NCI-H446 treated with DMSO at 0.1 percent for 48 hours (cell line): Measurements from ENCODE around the gene ZNF684.
A peak's percentile ranks its signal among the peaks of the same experiment; 100 is the strongest.
"Not testable (repeated sequence)": the region's sequence is repeated elsewhere in the genome, so short reads cannot be mapped to it uniquely, and the experiment has no call there.

Experiments
- DNase-seq: peaks from one replicate; lab custom pipeline; 2025; lab: John Stamatoyannopoulos, UW

The ZNF684 gene

GRCh38 chr1:40574805-40575204 is 43.4 kb downstream of the ZNF684 start:
- not testable (repeated sequence) for DNase-seq

GRCh38 chr1:40575336-40575735 is 43.9 kb downstream of the ZNF684 start:
- no peak for DNase-seq

DNA sequence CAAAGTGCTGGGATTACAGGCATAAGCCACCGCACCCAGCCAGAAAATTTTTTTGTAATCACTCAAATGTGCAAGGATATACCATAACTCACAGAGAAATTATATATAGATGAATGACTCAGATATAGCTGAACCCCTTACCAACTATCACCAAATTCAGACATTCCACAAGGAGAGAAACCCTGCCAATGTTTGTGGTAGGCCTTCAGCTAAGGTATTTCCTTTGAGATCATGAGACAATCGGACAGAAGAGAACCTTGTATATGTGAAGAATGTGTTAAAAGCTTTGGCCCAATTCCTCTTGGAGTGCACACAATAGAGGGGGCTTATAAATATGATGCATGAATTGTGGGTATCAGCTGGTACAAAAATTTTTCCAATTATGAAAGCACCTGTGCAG is 50.7 kb downstream of the ZNF684 start:
- no peak for DNase-seq

DNA sequence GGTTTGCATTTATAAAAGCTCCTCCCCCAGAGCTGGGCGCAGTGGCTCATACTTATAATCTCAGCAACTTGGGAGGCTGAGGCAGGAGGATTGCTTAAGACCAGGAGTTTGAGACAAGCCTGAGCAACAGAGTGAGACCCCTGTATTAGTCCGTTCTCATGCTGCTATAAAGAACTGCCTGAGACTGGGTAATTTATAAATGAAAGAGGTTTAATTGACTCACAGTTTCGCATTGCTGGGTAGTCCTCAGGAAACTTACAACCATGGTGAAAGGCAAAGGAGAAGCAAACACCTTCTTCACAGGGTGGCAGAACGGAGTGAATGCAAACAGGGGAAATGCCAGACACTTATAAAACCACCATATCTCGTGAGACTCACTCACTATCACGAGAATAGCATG is 52.5 kb downstream of the ZNF684 start:
- no peak for DNase-seq

DNA sequence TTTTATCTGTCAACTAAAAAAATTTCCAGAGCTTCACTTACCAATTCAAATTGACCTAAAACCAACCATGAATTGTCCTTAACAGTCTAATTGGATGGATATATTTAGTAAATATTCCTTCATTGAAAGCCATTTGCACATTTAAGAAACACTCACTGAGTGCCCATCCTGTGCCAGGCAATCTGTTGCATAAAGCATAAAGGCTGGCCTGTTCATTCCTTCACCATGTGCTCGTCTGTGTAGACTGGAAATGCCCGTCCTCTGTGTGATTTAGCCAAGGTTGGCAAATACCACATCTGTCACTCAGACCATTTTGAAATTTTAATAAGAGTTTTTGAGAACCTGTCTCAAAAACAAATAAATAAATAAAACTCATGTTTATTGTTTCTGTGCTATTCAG is 57.1 kb downstream of the ZNF684 start:
- DNase-seq = no peak

GRCh38 chr1:40592107-40592803 is 60.8 kb downstream of the ZNF684 start:
- peak; percentile 34 for DNase-seq

- DNase-seq = no peak
These were observed 62.2 kb downstream of the ZNF684 start for GRCh38 chr1:40593449-40594186.

DNA sequence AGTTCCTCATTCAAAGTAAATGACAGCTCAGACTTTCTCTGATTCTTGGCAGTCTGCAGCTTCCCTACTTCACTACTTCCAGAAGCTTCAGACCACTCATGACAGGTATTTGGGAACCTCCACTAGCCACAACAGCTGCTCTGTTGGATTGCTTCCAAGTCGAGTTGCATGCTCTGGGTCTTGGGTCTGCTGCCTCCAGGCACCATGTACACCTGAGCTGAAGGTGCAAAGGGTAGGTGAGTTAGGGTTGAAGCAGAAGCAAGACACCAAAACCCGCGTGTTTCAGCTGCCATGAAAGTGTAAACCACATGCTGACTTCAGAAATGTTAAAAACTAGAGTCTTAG is 62.7 kb downstream of the ZNF684 start:
- no peak for DNase-seq

DNA sequence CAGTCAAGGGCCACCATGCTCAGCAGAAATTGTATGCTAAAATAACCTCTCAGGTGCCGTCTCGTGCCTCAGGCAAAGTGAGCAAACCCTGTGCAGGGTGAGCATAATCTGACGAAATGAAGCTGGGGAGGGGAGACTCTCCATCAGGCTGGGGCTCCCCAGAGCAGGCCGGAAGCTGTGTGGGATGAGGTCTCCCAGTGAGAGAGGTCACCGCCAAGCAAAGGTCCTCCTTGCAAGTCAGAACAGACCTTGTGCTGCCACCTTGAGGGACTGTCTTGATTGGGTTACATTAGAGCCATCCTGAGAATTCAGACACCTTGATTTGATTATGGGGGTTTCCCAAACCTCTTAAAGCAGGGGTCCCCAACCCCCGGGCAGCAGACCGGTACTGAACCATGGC is 64.2 kb downstream of the ZNF684 start:
- no peak for DNase-seq
